Right renal pelvis (tissue), 4 donors: ENCODE results near the gene LGSN. TPM values are rescaled to one million over a fixed set of nuclear protein-coding genes. Genes with fewer than 3 reads are reported as not detected.
"Not testable (repeated sequence)": the region's sequence is repeated elsewhere in the genome, so short reads cannot be mapped to it uniquely, and the experiment has no call there.

ENCODE experiments used
- DNase-seq, 4 donors: peaks; one replicate each; pipeline ENCODE4 v3.0.0-alpha.2; 2013; ENCODE audit warnings: low read depth in 4 of 4, low spot score in 3 of 4, missing footprints in 1 of 4
- polyA plus RNA-seq, 4 donors: library from polyadenylated mRNA; unstranded; fragments of 120-200 nt; gene quantifications; one replicate each; pipeline ENCODE4 v1.2.1, GENCODE V29; 2013; ENCODE audit not compliant: insufficient read length in 4 of 4

The LGSN gene, protein sequence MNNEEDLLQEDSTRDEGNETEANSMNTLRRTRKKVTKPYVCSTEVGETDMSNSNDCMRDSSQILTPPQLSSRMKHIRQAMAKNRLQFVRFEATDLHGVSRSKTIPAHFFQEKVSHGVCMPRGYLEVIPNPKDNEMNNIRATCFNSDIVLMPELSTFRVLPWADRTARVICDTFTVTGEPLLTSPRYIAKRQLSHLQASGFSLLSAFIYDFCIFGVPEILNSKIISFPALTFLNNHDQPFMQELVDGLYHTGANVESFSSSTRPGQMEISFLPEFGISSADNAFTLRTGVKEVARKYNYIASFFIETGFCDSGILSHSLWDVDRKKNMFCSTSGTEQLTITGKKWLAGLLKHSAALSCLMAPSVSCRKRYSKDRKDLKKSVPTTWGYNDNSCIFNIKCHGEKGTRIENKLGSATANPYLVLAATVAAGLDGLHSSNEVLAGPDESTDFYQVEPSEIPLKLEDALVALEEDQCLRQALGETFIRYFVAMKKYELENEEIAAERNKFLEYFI
- polyA plus RNA-seq, result 1 to 10 TPM in 1 of 4 donors, under 1 TPM in 3; 0.51 to 1.3 (median 0.72) TPM

DNA sequence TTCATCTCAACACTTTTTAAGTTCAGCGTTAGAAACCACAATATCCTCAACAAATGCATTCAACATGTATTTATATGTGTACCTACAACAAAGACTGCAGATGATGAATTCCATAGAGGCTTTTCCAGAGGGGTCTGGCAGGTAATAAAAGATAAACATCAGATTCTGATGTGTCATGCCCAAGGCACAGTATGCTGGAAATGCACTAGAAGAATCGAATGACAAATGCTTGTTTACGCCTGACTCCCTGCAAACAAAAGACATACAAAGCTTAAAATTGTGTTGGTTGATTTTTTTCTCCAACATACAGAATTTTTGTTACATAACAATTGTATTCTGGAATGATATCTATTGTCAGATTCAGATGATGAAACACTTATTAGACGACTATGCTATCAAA lies at the start of gene LGSN:
TSS of gene LGSN (minus strand) at position 45 of the 400 bp plus-strand sequence. CDS start at position 5, 40 bp downstream.
- no peak for DNase-seq

DNA sequence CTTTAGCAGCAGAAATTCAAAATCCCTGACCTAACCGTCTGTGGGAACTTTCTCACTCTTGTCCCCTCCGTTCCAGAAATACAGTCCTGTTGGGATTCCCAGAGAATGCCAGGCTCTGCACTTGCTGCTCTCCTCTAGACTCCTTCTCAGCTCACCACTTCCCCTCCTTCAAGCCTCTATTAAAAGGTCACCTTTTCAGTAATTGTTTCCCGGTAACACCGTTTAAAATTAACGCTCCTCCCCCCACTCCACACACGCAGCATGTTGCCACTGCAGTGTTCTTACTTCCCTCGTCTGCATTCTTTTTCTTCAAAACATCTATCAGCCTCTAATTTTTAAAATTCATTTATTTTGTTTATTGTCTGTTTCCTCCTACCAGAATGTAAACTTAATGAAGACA lies 48.6 kb upstream of the LGSN start:
- no peak for DNase-seq

DNA sequence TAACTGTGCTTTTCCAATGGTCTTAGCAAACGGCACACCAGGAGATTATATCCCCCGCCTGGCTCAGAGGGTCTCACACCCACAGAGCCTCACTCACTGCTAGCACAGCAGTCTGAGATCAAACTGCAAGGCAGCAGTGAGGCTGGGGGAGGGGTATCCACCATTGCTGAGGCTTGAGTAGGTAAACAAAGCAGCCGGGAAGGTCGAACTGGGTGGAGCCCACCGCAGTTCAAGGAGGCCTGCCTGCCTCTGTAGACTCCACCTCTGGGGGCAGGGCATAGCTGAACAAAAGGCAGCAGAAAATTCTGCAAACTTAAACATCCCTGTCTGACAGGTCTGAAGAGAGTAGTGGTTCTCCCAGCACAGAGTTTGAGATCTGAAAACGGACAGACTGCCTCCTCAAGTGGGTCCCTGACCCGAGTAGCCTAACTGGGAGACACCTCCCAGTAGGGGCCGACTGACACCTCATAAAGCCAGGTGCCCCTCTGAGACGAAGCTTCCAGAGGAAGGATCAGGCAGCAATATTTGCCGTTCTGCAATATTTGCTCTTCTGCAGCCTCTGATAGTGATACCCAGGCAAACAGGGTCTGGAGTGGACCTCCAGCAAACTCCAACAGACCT lies 42.8 kb upstream of the LGSN start:
- not testable (repeated sequence) for DNase-seq

DNA sequence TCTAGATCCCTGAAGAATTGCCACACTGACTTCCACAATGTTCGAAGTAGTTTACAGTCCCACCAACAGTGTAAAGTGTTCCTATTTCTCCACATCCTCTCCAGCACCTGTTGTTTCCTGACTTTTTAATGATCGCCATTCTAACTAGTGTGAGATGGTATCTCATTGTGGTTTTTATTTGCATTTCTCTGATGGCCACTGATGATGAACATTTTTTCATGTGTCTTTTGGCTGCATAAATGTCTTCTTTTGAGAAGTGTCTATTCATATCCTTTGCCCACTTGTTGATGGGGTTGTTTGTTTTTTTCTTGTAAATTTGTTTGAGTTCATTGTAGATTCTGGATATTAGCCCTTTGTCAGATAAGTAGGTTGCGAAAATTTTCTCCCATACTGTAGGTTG lies 37.6 kb upstream of the LGSN start:
- DNase-seq, result not testable (repeated sequence)

DNA sequence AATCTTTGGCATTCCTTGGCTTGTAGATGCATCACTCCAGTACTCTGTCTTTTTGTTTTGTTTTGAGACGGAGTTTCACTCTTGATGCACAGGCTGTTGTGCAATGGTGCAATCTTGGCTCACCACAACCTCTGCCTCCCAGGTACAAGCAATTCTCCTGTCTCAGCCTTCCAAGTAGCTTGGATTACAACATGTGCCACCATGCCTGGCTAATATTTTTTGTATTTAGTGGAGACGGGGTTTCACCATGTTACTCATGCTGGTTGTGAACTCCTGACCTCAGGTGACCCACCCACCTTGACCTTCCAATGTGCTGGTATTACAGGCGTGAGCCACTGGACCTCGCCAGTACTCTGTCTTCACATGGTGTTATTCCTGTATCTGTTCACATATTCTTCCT lies 35.8 kb upstream of the LGSN start:
- DNase-seq, result no peak

DNA sequence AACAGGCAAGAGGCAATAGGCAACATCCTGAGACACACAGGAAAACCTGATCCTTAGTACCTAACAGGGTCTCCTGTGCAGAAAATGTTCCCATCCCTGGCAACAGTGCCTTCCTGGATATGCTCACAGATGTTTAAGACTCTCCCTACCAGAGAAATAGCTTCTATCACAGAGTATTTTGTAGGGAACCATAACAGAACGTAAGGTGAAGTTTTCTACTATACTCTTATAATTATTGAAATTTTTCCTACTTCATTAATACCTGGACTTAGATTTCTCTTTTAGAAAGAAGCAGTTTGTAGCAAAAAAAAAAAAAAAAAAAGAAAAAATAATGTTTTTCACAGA lies 33.5 kb upstream of the LGSN start:
- DNase-seq, result no peak

DNA sequence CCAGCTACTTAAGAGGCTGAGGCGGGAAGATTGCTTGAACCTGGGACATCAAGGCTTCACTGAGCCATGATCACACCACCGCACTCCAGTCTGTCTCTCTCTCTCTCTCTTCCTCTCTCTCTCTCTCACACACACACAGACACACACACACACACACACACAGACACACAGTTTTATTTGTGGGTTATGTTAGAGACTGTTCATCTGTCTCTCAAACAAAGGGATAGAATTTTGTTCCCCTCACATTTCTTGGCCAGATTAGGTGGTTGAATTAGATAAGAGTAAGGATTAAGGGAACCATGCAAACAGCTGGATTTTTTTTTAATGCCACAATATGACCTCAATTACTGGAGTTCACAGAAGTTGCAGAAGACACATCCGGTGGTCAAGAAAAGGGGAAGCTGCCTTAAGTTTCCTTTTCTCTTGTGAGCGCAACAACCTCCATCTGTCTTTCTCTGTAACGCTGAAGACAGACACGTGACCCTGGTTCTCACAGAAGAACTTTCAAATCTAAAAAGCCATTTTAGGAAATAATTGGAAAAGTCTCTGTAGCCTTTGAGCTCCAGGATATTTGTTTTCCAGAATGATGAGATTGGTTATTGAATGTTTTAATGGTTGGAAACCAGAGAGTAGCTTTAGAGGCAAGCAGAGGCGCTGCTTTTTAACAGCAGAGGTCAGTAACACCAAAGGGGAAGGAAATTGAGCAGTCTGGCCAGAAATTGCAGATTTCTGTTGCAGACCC lies 32.9 kb upstream of the LGSN start:
- DNase-seq, result no peak

DNA sequence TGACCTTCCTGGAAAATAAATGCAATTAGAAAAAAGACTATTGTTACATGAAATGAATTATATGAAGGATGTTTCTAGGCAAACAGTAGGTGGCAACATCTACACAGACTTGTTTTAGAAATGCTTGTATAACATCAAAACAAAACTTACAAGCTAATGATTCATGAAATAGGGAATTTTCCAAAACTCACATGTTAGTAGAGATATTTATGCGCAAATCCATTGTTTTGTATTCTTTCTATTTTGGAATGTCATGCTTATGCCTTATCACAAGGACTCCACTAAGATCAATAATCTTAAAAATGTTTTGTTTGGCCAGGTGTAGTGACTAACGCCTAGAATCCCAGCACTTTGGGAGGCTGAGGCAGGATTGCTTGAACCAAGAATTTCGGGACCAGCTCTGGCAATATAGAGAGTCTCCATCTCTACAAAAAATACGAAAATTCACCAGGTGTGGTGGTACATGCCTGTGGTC lies 32.3 kb upstream of the LGSN start:
- no peak for DNase-seq

DNA sequence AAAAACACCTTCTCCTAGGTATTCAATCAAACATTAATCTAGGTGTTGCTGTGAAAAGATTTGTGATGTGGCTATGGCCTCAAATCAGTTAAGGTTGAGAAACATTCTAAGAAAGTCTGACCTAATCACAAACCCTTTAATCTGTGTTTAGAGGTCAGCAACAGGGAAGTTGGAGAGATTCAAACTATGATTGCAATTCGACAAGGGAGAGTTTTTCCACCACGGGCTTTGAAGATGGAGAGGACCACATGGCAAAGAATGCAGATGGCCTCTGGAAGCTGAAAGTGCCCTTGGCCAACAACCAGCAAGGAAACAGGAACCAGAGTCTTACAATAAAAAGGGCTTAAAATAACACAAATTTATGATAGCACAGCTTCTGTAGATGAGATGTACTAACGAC lies 29.6 kb upstream of the LGSN start:
- no peak for DNase-seq

DNA sequence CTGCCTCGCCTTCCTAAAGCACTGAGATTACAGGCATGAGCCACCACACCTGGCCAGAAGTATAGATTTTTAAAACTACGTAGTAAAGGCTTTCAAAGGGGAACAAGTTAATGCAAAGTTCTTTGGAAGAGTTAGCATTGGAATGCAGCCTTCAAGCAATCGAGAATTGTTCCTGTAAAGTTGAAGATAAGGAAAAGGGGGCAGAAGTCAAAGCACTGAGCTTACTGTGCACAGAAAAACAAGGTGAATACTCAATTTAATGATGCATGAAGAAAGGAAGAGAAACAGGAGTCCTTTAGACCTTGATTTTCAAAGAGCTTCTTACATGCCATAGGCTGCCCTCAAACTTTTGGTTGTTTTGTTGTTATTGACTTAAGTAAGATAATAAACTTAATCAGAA lies 29.1 kb upstream of the LGSN start:
- DNase-seq, result no peak

DNA sequence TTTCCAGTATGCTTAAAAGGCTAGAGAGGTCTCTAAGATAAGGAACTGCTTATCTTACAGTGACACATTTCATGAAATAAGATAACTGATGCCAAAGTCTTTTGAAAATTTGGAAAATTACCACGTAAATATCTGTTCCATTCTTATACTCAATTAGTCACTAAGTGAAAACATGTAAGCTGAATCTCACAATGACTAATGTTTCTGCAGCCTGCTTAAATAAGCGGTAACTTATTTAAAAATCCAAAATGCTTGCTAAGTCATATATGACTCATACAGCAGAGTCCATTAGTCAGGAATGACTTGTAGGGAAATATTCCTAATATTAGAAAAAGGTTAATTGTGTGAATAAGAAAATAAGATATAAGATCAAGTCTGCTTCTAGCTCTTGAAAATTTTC lies 27.8 kb upstream of the LGSN start:
- DNase-seq, result no peak

DNA sequence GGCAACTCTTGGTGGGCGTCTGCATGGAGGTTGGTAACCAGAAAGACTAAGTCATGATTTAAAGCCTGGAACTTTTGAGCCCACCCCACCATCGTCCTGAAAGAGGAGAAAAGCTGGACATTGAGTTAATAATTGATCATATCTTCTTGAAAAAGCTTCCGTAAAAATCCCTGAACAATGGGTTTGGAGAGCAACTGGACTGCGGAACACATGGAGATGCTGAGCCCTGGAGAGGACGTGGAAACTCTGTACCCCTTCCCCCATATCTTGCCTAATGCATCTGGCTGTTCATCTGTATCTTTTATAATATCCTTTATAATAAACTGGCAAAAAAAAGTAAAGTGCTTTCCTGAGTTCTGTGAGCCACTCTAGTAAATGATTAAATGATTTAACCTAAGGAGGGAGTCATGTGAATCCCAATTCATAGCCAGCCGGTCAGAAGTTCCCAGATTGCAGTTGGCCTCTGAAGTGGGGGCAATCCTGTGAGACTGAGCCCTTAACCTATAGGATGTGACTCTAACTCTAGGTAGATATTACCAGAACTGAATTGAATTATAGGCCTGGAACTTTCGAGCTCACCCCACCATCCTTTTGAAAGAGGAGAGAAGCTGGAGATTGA lies 26.5 kb upstream of the LGSN start:
- DNase-seq, result no peak

DNA sequence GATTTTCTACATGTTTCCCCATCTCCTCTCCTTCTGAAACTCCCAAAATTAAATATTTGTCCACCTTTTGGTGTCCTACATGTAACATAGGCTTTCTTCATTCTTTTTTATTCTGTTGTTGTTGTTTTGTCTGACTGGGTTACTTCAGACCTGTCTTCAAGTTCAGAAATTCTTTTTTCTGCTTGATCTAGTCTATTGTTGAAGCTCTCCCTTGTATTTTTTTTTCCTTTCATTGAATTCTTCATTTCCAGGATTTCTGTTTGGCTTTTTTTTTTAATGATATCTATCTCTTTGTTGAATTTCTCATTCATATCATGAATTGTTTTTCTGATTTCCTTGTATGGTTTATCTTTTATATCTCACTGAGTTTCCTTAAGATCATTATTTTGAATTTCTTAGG lies 20.6 kb upstream of the LGSN start:
- no peak for DNase-seq

DNA sequence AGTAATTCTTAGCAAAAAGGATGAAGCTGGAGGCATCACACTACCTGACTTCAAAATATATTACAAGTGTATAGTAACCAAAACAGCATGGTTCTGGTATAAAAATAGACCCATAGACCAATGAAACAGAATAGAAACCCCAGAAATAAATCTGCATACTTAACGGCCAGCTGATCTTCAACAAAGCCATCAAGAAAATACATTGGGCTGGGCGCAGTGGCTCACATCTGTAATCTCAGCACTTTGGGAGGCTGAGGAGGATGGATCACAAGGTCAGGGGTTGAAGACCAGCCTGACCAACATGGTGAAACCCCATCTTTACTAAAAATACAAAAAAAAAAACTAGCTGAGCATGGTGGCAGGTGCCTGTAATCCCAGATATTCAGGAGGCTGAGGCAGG lies 14.9 kb upstream of the LGSN start:
- not testable (repeated sequence) for DNase-seq

DNA sequence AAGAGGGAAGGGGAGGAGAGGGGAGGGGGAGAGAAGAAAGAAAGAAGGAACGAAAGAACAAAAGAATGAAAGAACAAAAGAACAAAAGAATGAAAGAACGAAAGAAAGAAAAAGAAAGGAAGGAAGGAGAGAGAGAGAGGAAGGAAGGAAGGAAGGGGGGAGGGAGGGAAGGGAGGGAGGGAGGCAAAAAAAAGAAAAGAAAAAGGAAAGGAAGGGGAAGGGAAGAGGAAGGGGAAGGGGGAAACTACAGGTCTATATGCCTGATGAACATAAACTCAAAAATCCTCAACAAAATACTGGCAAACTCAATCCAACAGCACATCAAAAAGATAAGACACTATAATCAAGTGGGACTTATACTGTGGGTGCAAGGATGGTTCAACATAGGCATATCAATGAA lies 13.7 kb upstream of the LGSN start:
- no peak for DNase-seq

DNA sequence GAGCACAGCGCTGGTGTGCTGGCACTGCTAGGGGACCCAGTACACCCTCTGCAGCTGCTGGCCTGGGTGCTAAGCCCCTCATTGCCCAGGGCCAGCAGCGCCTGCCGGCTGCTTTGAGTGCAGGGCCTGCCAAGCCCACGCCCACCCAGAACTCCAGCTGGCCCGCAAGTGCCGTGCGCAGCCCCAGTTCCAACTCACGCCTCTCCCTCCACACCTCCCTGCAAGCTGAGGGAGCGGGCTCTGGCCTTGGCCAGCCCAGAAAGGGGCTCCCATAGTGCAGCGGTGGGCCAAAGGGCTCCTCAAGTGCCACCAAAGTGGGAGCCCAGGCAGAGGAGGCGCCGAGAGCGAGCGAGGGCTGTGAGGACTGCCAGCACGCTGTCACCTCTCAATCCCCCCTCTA lies 6.8 kb upstream of the LGSN start:
- not testable (repeated sequence) for DNase-seq

DNA sequence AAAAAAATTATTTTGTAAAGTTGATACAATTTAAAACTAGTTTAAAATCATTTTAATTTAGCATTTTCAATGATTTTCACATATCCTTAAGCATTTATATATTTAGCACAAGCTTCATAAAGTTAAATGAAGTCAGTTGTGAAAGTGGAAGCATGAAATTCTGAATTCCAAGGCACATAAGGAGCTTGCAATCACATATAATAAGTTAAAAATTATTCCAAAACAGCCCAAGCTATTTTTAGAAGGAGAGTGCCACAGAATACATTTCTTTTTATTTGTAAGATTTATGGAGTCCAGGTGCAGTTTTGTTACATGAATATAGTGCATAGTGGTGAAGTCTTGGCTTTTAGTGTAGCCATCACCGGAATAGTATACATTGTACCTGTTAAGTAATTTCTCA lies 3.2 kb upstream of the LGSN start:
- DNase-seq, result no peak

DNA sequence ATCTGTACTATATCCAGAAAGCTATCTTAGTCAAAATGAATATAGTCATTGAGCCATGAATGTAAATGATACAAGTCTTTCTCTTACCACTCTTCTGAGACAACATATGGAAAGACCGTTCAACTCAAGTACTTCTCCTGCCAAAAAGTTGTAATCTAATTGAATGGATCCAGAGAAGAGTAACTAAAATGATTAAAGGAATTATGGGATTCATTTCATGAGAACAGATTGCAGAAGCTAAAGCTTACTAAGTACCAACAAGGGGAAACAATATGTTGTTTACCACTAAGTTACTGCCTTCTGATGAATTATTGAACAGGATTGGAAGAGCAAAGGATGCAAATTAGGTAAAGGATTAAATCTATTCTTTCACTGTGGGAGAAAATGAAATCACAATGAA lies 2.0 kb upstream of the LGSN start:
- no peak for DNase-seq

DNA sequence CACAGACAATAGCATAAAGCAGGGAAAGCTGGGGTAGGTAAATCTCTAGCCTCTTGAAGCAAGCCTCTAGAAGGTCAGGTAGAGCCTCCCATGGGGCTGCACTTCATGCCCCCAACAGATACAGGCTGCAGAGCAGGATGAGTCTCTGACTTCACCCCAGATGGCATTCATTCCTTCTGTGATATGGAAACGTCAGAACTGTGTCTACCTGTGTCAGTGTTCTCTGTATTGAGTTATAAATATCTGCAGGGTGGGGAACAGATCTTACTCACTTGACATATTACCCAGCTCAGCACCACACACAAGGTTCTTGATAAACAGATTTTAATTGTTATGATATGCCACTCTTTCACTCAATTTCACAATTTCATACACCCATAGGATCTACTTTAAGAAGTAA lies 2.1 kb downstream of the LGSN start:
- DNase-seq, result no peak

DNA sequence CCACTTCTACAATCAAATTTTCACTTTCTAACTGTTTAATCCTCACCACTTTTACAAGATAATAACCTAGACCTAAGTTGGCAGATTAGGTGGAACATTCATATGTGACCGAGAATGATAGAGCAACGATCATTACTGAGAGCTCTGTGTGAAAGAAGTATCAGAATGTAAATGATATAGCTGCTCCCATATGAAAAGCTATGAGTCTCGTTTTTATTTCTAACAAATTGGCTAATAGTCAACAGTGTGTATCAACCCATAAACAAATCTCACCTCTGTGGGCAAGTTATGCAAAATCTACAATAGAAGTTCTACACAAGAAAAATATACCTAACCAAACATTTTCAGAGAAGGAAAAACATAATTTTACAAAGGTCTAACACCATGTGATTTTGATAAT lies 3.7 kb downstream of the LGSN start:
- no peak for DNase-seq

DNA sequence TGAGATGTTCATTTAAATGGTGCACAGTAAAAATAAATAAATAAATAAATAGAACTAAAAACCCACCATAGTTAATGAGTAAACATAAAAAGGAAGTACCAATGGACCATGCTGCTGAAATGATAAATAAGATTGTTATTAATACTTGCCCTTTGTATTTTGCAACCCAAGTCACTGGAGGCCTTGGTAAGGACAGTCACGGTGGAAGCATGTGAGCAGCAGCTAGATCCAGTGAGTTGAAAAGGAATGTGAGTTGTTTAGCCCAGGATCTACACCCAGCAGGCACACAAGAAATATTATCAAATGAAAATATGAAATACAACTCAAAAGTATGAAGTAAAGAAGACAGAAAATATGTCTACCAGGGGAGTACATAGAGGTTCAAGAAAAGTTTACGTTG lies 6.7 kb downstream of the LGSN start:
- no peak for DNase-seq
